ENCODE measurements around the gene CDK14. TPM values are rescaled to one million over a fixed set of nuclear protein-coding genes. Genes with fewer than 3 reads are reported as not detected.

The CDK14 gene
- polyA plus RNA-seq, 3 donors = 1.7 to 2.5 (median 2.1) TPM

DNA sequence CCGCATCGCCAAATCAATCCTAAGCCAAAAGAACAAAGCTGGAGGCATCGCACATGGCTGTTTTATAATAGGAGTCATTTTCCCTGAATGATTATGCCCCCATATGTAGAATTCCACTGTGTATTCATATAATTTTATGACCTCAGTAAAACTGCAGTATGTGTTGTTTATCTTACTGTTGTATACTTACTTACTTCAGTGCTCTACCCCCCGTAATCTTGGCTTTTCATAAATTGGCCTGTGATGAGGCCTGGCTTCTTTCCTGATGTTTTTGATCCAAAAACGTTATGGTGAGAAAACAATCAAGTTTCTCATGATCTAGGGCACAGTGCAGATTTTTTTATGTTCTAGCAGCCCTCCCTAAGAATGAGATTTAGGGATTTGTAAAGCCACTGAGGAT lies 361.8 kb downstream of the CDK14 start:
- Mint-ChIP-seq H3K27ac (no peak overlapping the region), H3K9me3 (peaks cover 0 to 3% (median 0%) of the 10 kb centered on the region in 7 donors), H3K4me3 (no peak overlapping the region), H3K36me3 (peaks cover 3 to 20% of the 10 kb centered on the region in 2 donors), H3K27me3 (ENCODE audit: low read depth in 3 of 3) (peaks cover 0 to under 1% (median 0%) of the 10 kb centered on the region in 3 donors), H3K4me1 (no peaks in the 10 kb centered on the region)
- Histone ChIP-seq H3K4me3 (replicated peaks in 1 of 3; ENCODE audit: low read depth in 2 of 3, low read length in 3 of 3) (no peak overlapping the region), H3K4me2 (replicated peaks; ENCODE audit: extremely low read depth, low read length, poor library complexity, severe bottlenecking) (no peak overlapping the region), H3K9me3 (replicated peaks in 1 of 2; ENCODE audit: control insufficient read depth in 1 of 2, insufficient read depth in 1 of 2, low read length in 2 of 2) (no peaks in the 10 kb centered on the region), H2AFZ (ENCODE audit: insufficient read depth, low read depth, low read length, poor library complexity, severe bottlenecking) (no peak overlapping the region), H3K9ac (ENCODE audit: insufficient read depth, low read length, poor library complexity, severe bottlenecking) (no peak overlapping the region), H3K79me2 (ENCODE audit: insufficient read depth, low read length) (no peaks in the 10 kb centered on the region), H4K20me1 (ENCODE audit: insufficient read depth, low read length) (no peaks in the 10 kb centered on the region), H3K36me3 (replicated peaks in 1 of 2; ENCODE audit: control insufficient read depth in 1 of 2, insufficient read depth in 2 of 2, low read length in 2 of 2) (peaks cover 0 to 8% of the 10 kb centered on the region in 2 donors), H3K4me1 (ENCODE audit: control insufficient read depth in 1 of 2, insufficient read depth in 2 of 2, low read length in 2 of 2) (no peaks in the 10 kb centered on the region), H3K27me3 (ENCODE audit: control insufficient read depth in 2 of 2, insufficient read depth in 2 of 2, low read length in 2 of 2) (no peaks in the 10 kb centered on the region), H3K27ac (ENCODE audit: low read depth in 1 of 2, low read length in 2 of 2) (no peak overlapping the region)
- intact Hi-C loops (cut with micrococcal nuclease) = no loop called here
- 63% methylated on average over 1 of the region's 5 CpGs for WGBS (ENCODE audit: insufficient coverage)
- DNase-seq = no peak
- TF ChIP-seq, protein P1, sequence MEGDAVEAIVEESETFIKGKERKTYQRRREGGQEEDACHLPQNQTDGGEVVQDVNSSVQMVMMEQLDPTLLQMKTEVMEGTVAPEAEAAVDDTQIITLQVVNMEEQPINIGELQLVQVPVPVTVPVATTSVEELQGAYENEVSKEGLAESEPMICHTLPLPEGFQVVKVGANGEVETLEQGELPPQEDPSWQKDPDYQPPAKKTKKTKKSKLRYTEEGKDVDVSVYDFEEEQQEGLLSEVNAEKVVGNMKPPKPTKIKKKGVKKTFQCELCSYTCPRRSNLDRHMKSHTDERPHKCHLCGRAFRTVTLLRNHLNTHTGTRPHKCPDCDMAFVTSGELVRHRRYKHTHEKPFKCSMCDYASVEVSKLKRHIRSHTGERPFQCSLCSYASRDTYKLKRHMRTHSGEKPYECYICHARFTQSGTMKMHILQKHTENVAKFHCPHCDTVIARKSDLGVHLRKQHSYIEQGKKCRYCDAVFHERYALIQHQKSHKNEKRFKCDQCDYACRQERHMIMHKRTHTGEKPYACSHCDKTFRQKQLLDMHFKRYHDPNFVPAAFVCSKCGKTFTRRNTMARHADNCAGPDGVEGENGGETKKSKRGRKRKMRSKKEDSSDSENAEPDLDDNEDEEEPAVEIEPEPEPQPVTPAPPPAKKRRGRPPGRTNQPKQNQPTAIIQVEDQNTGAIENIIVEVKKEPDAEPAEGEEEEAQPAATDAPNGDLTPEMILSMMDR (IDR thresholded peaks at IDR 0.05) = no peak

DNA sequence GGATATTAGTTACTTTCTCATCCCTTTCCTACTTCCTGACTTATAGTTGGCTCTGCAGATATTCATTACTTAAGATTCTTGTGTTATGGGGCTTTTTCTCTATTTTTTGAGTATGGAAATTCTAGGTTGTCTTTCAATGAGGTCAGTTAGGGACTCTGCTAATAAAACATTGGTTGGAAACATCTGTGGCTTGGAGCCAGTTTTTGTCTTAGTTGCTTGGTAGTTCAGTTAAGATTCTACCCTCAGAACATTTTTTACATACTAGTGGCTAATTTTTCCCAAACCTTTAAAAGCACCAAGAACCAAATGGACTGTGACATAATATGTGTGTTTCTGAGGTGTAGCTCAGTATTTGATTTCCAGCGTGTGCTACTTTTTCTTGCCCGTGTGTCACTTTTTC lies 362.5 kb downstream of the CDK14 start:
- Histone ChIP-seq H4K20me1 (ENCODE audit: insufficient read depth, low read length) (no peaks in the 10 kb centered on the region), H3K36me3 (replicated peaks in 1 of 2; ENCODE audit: control insufficient read depth in 1 of 2, insufficient read depth in 2 of 2, low read length in 2 of 2) (peaks cover 0 to 8% of the 10 kb centered on the region in 2 donors), H3K9ac (ENCODE audit: insufficient read depth, low read length, poor library complexity, severe bottlenecking) (no peak overlapping the region), H3K79me2 (ENCODE audit: insufficient read depth, low read length) (no peaks in the 10 kb centered on the region), H3K4me1 (ENCODE audit: control insufficient read depth in 1 of 2, insufficient read depth in 2 of 2, low read length in 2 of 2) (no peaks in the 10 kb centered on the region), H3K4me2 (replicated peaks; ENCODE audit: extremely low read depth, low read length, poor library complexity, severe bottlenecking) (no peak overlapping the region), H3K27ac (ENCODE audit: low read depth in 1 of 2, low read length in 2 of 2) (no peak overlapping the region), H3K9me3 (replicated peaks in 1 of 2; ENCODE audit: control insufficient read depth in 1 of 2, insufficient read depth in 1 of 2, low read length in 2 of 2) (no peaks in the 10 kb centered on the region), H3K4me3 (replicated peaks in 1 of 3; ENCODE audit: low read depth in 2 of 3, low read length in 3 of 3) (no peak overlapping the region), H2AFZ (ENCODE audit: insufficient read depth, low read depth, low read length, poor library complexity, severe bottlenecking) (no peak overlapping the region), H3K27me3 (ENCODE audit: control insufficient read depth in 2 of 2, insufficient read depth in 2 of 2, low read length in 2 of 2) (no peaks in the 10 kb centered on the region)
- Mint-ChIP-seq H3K27me3 (ENCODE audit: low read depth in 3 of 3) (peaks cover 0 to under 1% (median 0%) of the 10 kb centered on the region in 3 donors), H3K4me1 (no peaks in the 10 kb centered on the region), H3K27ac (no peak overlapping the region), H3K9me3 (peaks cover 0 to 3% (median 0%) of the 10 kb centered on the region in 7 donors), H3K36me3 (peaks cover 3 to 20% of the 10 kb centered on the region in 2 donors), H3K4me3 (no peak overlapping the region)
- intact Hi-C loops (cut with micrococcal nuclease) = no loop called here
- DNase-seq = no peak
- 100% methylated on average over 2 of the region's 2 CpGs for WGBS (ENCODE audit: insufficient coverage)
- TF ChIP-seq, protein P1 (IDR thresholded peaks at IDR 0.05) = no peak
